Measurements from ENCODE around the gene CCDC167. TPM values are rescaled to one million over a fixed set of nuclear protein-coding genes. Genes with fewer than 3 reads are reported as not detected.
A peak's percentile ranks its signal among the peaks of the same experiment; 100 is the strongest.

Gene CCDC167
- total and polyA plus RNA-seq, 10 of the 15 experiments (the other 5 are each of a cell fraction or from before 2014, with no cell fraction given) = 74.9 to 380 (median 137) TPM

DNA sequence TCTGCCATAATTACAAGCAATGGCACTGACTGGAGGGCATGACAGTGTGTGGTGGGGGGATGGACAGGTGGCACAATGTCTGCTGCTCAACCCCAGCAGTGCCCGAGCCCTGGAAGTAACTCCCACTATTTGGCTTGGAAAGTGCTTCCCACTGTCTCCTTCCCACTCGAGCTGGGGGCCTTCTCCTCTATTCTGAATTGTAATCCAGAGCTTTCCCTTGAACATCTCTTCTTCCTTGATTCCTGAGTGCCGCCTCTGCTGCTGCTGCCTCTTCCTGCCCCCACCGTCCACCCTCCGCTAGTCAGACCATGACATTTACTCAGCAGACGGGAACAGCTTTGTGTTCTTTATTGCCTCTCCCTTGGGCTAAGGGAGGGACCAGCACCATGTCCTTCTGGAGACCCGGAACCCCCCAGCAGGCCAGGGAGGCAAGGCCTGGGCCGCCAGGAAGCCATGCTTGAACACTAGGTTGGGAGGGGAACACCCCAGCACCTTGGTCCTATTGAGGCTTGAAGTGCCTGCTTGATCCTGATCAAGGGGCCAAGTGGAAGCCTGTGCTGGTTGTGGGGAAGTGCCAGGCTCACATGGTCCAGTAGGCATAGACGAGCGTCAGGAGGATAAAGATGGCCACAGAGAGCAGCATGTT lies 17.0 kb downstream of the CCDC167 start:
- FAIRE-seq (no peak), ATAC-seq (no peak), DNase-seq (ENCODE audit: low read depth, low spot score) (no peak)
- no peaks in the 10 kb centered on the region for H4K20me1 ChIP-seq (ENCODE audit: control insufficient read depth, insufficient read depth)
- CTCF ChIA-PET = interaction anchor here (0.8 to 5.6 kb wide), 4 partner anchors 13 to 95 kb away, joined by 3 to 18 read pairs (median 8); partner anchors contain the start of gene CCDC167
- POLR2A ChIA-PET = no interaction called here
- RAD21 ChIA-PET (ENCODE audit: unreplicated experiment) = interaction anchor here (0.8 kb wide), 1 partner anchor 83 kb away, joined by 6 read pairs; no protein-coding TSS in a partner anchor
- H3K9me3 ChIP-seq (replicated peaks; ENCODE audit: control insufficient read depth, insufficient read depth, low read length) = no peaks in the 10 kb centered on the region
- H3K27ac ChIP-seq (ENCODE audit: control insufficient read depth, insufficient read depth) = no peak overlapping the region
- H3K4me2 ChIP-seq (ENCODE audit: control insufficient read depth, insufficient read depth) = no peak overlapping the region
- no peak overlapping the region for H3K4me3 ChIP-seq
- WGBS (ENCODE audit: insufficient coverage, insufficient replicate concordance, low lambda C conversion rate, missing lambda C conversion rate) = 83% methylated on average over 10 of the region's 10 CpGs
- in situ Hi-C loops (cut with MboI) (loop anchor here (5.0 kb wide), 1 partner anchor 210 kb away; no protein-coding TSS in a partner anchor), intact Hi-C loops (cut with micrococcal nuclease; ENCODE audit: unreplicated experiment) (loop anchor here (5.0 kb wide), 1 partner anchor 55 kb away; no protein-coding TSS in a partner anchor)
- no peak overlapping the region for H2AFZ ChIP-seq (ENCODE audit: control insufficient read depth, low read depth, low read length)
- no peaks in the 10 kb centered on the region for H3K27me3 ChIP-seq (replicated peaks in 1 of 2; ENCODE audit: control insufficient read depth in 2 of 2, insufficient read depth in 2 of 2, low read length in 1 of 2)
- H3K9ac ChIP-seq (ENCODE audit: control insufficient read depth, insufficient read depth, low read length) = no peak overlapping the region
- H3K79me2 ChIP-seq (ENCODE audit: control insufficient read depth, insufficient read depth, low read length) = no peaks in the 10 kb centered on the region
- TF ChIP-seq HDAC6 (IDR thresholded peaks at IDR 0.05; ENCODE audit: unreplicated experiment) = no peak
- peak; percentile 42 for TF ChIP-seq POLR2A (IDR thresholded peaks at IDR 0.05; ENCODE audit: low read depth, low read length)
- TF ChIP-seq KLF5 (IDR thresholded peaks at IDR 0.05; ENCODE audit: partially characterized antibody) = no peak
- TF ChIP-seq, protein P1, sequence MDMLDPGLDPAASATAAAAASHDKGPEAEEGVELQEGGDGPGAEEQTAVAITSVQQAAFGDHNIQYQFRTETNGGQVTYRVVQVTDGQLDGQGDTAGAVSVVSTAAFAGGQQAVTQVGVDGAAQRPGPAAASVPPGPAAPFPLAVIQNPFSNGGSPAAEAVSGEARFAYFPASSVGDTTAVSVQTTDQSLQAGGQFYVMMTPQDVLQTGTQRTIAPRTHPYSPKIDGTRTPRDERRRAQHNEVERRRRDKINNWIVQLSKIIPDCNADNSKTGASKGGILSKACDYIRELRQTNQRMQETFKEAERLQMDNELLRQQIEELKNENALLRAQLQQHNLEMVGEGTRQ (IDR thresholded peaks at IDR 0.05; ENCODE audit: borderline replicate concordance, low read depth, low read length) = no peak
- TF ChIP-seq CHD4 (IDR thresholded peaks at IDR 0.05) = no peak
- BruUV-seq (replicated peaks) = no TSS peak
- peaks cover 31 to 45% of the 10 kb centered on the region in 2 experiments for H3K36me3 ChIP-seq (ENCODE audit: control insufficient read depth in 2 of 2, insufficient read depth in 2 of 2, low read length in 1 of 2)
- SMC1A ChIA-PET (ENCODE audit: uncharacterized antibody, unreplicated experiment) = interaction anchor here (1.0 to 2.0 kb wide), 2 partner anchors 56 to 83 kb away, joined by 3 to 5 read pairs; no protein-coding TSS in a partner anchor
- no peaks in the 10 kb centered on the region; the same call in 1 of the 2 replicates for H3K4me1 ChIP-seq (ENCODE audit: control insufficient read depth, insufficient read depth, low read length)
